KG1 (cell line): ENCODE results near the gene CAV1.

Experiments used
- DNase-seq: peaks from one replicate; lab custom pipeline; 2025; lab: John Stamatoyannopoulos, UW

The CAV1 gene

GRCh38 chr7:116530107-116530820 is 5.4 kb downstream of the CAV1 start:
- no peak for DNase-seq

- no peak for DNase-seq
Measured at GRCh38 chr7:116532102-116532688, 7.4 kb downstream of the CAV1 start.

GRCh38 chr7:116534790-116535189 is 10.0 kb downstream of the CAV1 start:
- no peak for DNase-seq

GRCh38 chr7:116535416-116535815 is 10.6 kb downstream of the CAV1 start:
- DNase-seq: no peak

GRCh38 chr7:116538138-116538537 is 13.3 kb downstream of the CAV1 start:
- no peak for DNase-seq

- no peak for DNase-seq
Measured at GRCh38 chr7:116539879-116540278, 15.0 kb downstream of the CAV1 start.

GRCh38 chr7:116540743-116541142 is 15.9 kb downstream of the CAV1 start:
- DNase-seq: no peak

- no peak for DNase-seq
Measured at GRCh38 chr7:116541951-116542350, 17.1 kb downstream of the CAV1 start.

GRCh38 chr7:116542618-116543017 is 17.8 kb downstream of the CAV1 start:
- DNase-seq: no peak

- no peak for DNase-seq
Measured at GRCh38 chr7:116543664-116544063, 18.8 kb downstream of the CAV1 start.

- DNase-seq: no peak
Measured at GRCh38 chr7:116544487-116544886, 19.7 kb downstream of the CAV1 start.

GRCh38 chr7:116545411-116545993 is 20.7 kb downstream of the CAV1 start:
- no peak for DNase-seq

- DNase-seq: no peak
Measured at GRCh38 chr7:116546054-116546453, 21.2 kb downstream of the CAV1 start.

- DNase-seq: no peak
Measured at GRCh38 chr7:116546916-116547315, 22.1 kb downstream of the CAV1 start.

GRCh38 chr7:116547347-116547746 is 22.5 kb downstream of the CAV1 start:
- no peak for DNase-seq

- no peak for DNase-seq
Measured at GRCh38 chr7:116548506-116548905, 23.7 kb downstream of the CAV1 start.

- DNase-seq: no peak
Measured at GRCh38 chr7:116549370-116549769, 24.5 kb downstream of the CAV1 start.

- no peak for DNase-seq
Measured at GRCh38 chr7:116551692-116552091, 26.9 kb downstream of the CAV1 start.

- no peak for DNase-seq
Measured at GRCh38 chr7:116552602-116553001, 27.8 kb downstream of the CAV1 start.

- no peak for DNase-seq
Measured at GRCh38 chr7:116553168-116553964, 28.5 kb downstream of the CAV1 start.

GRCh38 chr7:116554436-116554835 is 29.6 kb downstream of the CAV1 start:
- no peak for DNase-seq

- no peak for DNase-seq
Measured at GRCh38 chr7:116554911-116555310, 30.1 kb downstream of the CAV1 start.
